Nephron (organoid): ENCODE results near the gene CYGB.
"Not testable (repeated sequence)": the region's sequence is repeated elsewhere in the genome, so short reads cannot be mapped to it uniquely, and the experiment has no call there.

Experiments used
- H3K27ac Mint-ChIP-seq, 3 experiments: 2 replicates each; pipeline ENCODE4 v1.8.0; 2020; ENCODE audit warnings: mixed read lengths in 3 of 3, mild to moderate bottlenecking in 2 of 3, moderate library complexity in 1 of 3
- H3K27me3 Mint-ChIP-seq: 2 replicates; pipeline ENCODE4 v1.8.0; 2021; ENCODE audit warnings: low read depth, mild to moderate bottlenecking, moderate library complexity, mixed read lengths
- H3K36me3 Mint-ChIP-seq: 2 replicates; pipeline ENCODE4 v1.8.0; 2020; ENCODE audit warnings: low read depth, mixed read lengths
- H3K4me1 Mint-ChIP-seq: 2 replicates; pipeline ENCODE4 v1.8.0; 2020; ENCODE audit warnings: mixed read lengths
- H3K4me3 Mint-ChIP-seq, 3 experiments: 2 replicates each; pipeline ENCODE4 v1.8.0; 2020; ENCODE audit warnings: mild to moderate bottlenecking in 3 of 3, mixed read lengths in 3 of 3, moderate library complexity in 2 of 3
- H3K9me3 Mint-ChIP-seq: 2 replicates; pipeline ENCODE4 v1.8.0; 2020; ENCODE audit warnings: mixed read lengths
- TF ChIP-seq, protein P1 (sequence below), 3 experiments: fragments of 200-600 bp; sonication (generic); IDR thresholded peaks; one replicate each; pipeline ENCODE4 v1.5.0; 2021; ENCODE audit warnings: antibody characterized with exemption in 3 of 3; ENCODE audit not compliant: unreplicated experiment in 3 of 3

Gene CYGB

GRCh38 chr17:76524598-76525512, 12.7 kb downstream of the CYGB start:
- Mint-ChIP-seq H3K4me1 (peaks cover 55% of the 10 kb centered on the region), H3K36me3 (no peaks in the 10 kb centered on the region), H3K9me3 (no peaks in the 10 kb centered on the region), H3K27me3 (peaks cover 22% of the 10 kb centered on the region), H3K27ac (peak overlapping the region; percentile 86 to 90 (median 89)), H3K4me3 (peak overlapping the region; percentile 24 to 66 (median 35))
- TF ChIP-seq, protein P1, sequence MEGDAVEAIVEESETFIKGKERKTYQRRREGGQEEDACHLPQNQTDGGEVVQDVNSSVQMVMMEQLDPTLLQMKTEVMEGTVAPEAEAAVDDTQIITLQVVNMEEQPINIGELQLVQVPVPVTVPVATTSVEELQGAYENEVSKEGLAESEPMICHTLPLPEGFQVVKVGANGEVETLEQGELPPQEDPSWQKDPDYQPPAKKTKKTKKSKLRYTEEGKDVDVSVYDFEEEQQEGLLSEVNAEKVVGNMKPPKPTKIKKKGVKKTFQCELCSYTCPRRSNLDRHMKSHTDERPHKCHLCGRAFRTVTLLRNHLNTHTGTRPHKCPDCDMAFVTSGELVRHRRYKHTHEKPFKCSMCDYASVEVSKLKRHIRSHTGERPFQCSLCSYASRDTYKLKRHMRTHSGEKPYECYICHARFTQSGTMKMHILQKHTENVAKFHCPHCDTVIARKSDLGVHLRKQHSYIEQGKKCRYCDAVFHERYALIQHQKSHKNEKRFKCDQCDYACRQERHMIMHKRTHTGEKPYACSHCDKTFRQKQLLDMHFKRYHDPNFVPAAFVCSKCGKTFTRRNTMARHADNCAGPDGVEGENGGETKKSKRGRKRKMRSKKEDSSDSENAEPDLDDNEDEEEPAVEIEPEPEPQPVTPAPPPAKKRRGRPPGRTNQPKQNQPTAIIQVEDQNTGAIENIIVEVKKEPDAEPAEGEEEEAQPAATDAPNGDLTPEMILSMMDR (IDR thresholded peaks at IDR 0.05; ENCODE audit: unreplicated experiment in 3 of 3), result no peak

- no peaks in the 10 kb centered on the region for H3K36me3 Mint-ChIP-seq
- H3K27me3 Mint-ChIP-seq, result peaks cover 28% of the 10 kb centered on the region
- no peaks in the 10 kb centered on the region for H3K9me3 Mint-ChIP-seq
- peak overlapping the region in 1 of 3 experiments; percentile 52 for H3K27ac Mint-ChIP-seq
- H3K4me3 Mint-ChIP-seq, result peak overlapping the region; percentile 6 to 51 (median 29)
- TF ChIP-seq, protein P1 (IDR thresholded peaks at IDR 0.05; ENCODE audit: unreplicated experiment in 3 of 3), result peak; percentile 99
- H3K4me1 Mint-ChIP-seq, result peaks cover 53% of the 10 kb centered on the region
Observed at GRCh38 chr17:76523084-76524037, 14.1 kb downstream of the CYGB start.

- H3K36me3 Mint-ChIP-seq, H3K4me3 Mint-ChIP-seq, H3K9me3 Mint-ChIP-seq: not testable (repeated sequence)
- Mint-ChIP-seq H3K27ac (peak overlapping the region in 2 of 3 experiments; percentile 47 to 69), H3K4me1 (peaks cover 46% of the 10 kb centered on the region), H3K27me3 (peaks cover 24% of the 10 kb centered on the region)
Observed at GRCh38 chr17:76521683-76522082, 15.8 kb downstream of the CYGB start.

GRCh38 chr17:76521262-76521661, 16.2 kb downstream of the CYGB start:
- H3K36me3 Mint-ChIP-seq, result no peaks in the 10 kb centered on the region
- peaks cover 46% of the 10 kb centered on the region for H3K4me1 Mint-ChIP-seq

DNA sequence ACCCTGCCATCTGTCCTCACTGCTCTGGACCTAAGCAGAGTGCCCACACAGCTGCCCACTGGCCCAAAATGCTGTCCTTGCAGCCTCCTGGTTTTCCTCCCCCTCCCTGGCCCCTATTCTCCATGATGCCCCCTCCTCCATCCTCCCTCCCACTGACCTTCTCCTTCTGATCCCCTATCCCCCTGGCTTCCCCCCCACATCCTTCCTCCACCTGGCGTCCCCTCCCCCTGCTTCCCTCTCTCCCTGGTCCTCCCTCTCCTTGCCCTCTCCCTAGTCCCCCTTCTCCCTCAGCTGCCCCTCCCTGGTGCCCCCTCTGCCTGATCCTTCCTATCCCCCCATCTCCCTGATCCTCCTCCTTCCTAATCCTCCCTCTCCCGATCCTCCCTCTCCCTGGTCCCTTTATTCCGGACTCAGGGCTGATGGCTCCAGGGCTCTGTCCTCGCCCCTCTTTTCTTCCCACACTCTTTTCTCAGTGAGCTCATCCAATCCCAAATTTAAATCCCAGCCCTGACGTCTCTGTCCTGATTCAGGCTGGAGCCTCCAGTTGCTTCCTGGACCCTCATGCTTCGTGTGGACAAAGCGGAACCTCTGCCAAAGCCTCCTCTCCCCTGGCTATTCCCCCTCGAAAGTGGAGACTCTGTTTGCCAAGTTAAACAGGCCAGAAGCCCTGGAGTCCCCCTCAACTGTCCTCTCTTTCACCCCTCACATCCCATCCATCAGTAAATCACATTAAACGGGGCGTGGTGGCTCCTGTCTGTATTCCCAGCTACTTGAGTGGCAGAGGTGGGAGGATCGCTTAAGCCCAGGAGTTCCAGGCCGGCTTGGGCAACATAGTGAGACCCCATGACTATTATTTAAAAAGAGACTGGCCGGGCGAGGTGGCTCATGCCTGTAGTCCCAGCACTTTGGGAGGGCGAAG, 18.2 kb downstream of the CYGB start:
- H3K27me3 Mint-ChIP-seq, result peaks cover 21% of the 10 kb centered on the region
- peak overlapping the region; percentile 77 to 96 (median 84) for H3K27ac Mint-ChIP-seq
- H3K4me1 Mint-ChIP-seq, result peaks cover 47% of the 10 kb centered on the region
- H3K4me3 Mint-ChIP-seq, result peak overlapping the region in 2 of 3 experiments; percentile 22 to 30
- TF ChIP-seq, protein P1 (IDR thresholded peaks at IDR 0.05; ENCODE audit: unreplicated experiment in 3 of 3), result no peak
- H3K9me3 Mint-ChIP-seq, result no peaks in the 10 kb centered on the region
- H3K36me3 Mint-ChIP-seq, result no peaks in the 10 kb centered on the region

More at GRCh38 chr17:76521262-76521661, 16.2 kb downstream of the CYGB start:
- TF ChIP-seq, protein P1 (IDR thresholded peaks at IDR 0.05; ENCODE audit: unreplicated experiment in 3 of 3), result no peak
- Mint-ChIP-seq H3K27ac (peak overlapping the region; percentile 19 to 77 (median 69)), H3K4me3 (peak overlapping the region in 1 of 3 experiments; percentile 59), H3K9me3 (no peaks in the 10 kb centered on the region), H3K27me3 (peaks cover 24% of the 10 kb centered on the region)
